Measurements from ENCODE around the gene PCDHGA11.

- TF ChIP-seq CTCF (IDR thresholded peaks at IDR 0.05) (no peak), POLR2AphosphoS5 (IDR thresholded peaks at IDR 0.05) (no peak)
Measured at GRCh38 chr5:141437221-141437620, 16.4 kb downstream of the PCDHGA11 start.
